ENCODE measurements around the gene SLC12A7. TPM values are rescaled to one million over a fixed set of nuclear protein-coding genes. Genes with fewer than 3 reads are reported as not detected.

Gene SLC12A7
- total and polyA plus RNA-seq, 9 of the 15 experiments (the other 6 are each of a cell fraction or from before 2014, with no cell fraction given), result 0.01 to 3.1 (median 0.56) TPM

DNA sequence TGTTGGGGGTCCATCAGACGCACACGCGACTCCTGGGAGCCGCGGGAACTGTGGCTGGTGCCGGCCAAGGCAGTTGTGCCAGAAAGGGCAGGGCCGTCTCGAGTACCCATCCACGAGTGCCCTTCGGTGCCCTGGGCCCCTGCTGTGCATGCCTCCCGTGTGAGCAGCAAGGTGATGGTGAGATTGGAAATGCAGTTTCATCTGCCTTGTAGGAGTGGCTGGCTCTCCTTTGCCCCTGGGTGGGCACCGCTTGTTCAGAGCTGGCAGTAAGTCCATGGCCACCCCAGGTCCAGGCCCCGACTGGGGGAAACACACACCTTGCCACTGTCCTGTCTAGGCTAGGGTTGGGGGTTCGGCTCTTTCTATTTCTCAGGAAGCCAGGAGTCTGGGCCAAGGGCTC, 97.5 kb downstream of the SLC12A7 start (continued):
- TF ChIP-seq, protein P1, sequence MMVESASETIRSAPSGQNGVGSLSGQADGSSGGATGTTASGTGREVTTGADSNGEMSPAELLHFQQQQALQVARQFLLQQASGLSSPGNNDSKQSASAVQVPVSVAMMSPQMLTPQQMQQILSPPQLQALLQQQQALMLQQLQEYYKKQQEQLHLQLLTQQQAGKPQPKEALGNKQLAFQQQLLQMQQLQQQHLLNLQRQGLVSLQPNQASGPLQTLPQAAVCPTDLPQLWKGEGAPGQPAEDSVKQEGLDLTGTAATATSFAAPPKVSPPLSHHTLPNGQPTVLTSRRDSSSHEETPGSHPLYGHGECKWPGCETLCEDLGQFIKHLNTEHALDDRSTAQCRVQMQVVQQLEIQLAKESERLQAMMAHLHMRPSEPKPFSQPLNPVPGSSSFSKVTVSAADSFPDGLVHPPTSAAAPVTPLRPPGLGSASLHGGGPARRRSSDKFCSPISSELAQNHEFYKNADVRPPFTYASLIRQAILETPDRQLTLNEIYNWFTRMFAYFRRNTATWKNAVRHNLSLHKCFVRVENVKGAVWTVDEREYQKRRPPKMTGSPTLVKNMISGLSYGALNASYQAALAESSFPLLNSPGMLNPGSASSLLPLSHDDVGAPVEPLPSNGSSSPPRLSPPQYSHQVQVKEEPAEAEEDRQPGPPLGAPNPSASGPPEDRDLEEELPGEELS (CRISPR knock-in tag; IDR thresholded peaks at IDR 0.05; ENCODE audit: borderline replicate concordance), result no peak
- no peak for TF ChIP-seq HMG20A (CRISPR knock-in tag; conservative IDR thresholded peaks at IDR 0.05)
- no peak for TF ChIP-seq ZNF239 (CRISPR knock-in tag; IDR thresholded peaks at IDR 0.05)

DNA sequence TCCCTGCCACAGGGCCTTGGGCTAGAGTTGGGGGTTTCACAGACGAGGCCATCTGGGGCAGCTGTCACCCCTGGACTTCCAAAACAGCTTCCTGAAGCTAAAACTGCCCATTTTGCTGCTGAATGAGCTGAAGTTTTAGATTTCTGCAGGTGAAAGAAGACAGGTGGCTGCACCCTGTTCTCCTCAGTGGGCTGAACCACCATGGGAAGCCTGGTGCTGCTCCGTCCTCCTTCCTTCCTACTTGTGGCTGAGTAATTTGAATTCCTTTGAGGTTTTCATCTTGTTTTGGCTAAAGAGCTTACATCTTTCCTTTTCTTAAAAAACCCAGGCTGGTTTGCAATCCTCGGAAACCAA, 97.9 kb downstream of the SLC12A7 start:
- no peak for FAIRE-seq
- ChIA-PET POLR2A (interaction anchor here (0.6 to 1.6 kb wide), 5 partner anchors 12 to 1010 kb away, joined by 3 to 4 read pairs (median 3); no protein-coding TSS in a partner anchor), CTCF (ENCODE audit: low intra/inter-chr PET ratio) (no interaction called here)
- H3K79me2 ChIP-seq (ENCODE audit: control insufficient read depth, insufficient read depth, low read length), result no peaks in the 10 kb centered on the region
- no peak overlapping the region for H3K4me2 ChIP-seq (ENCODE audit: insufficient read depth, low read length)
- H3K9me1 ChIP-seq (ENCODE audit: control insufficient read depth, insufficient read depth, low read length), result no peaks in the 10 kb centered on the region
- WGBS (ENCODE audit: insufficient coverage, low coverage, missing lambda C conversion rate), result 2% methylated on average over 3 of the region's 3 CpGs
- peaks cover 51% of the 10 kb centered on the region for H4K20me1 ChIP-seq (replicated peaks; ENCODE audit: control insufficient read depth, insufficient read depth, low read length)
- H3K9me3 ChIP-seq (replicated peaks; ENCODE audit: control insufficient read depth, insufficient read depth, low read depth, low read length), result no peaks in the 10 kb centered on the region
- no peak overlapping the region; a peak in 1 of 4 replicates for H3K9ac ChIP-seq (ENCODE audit: insufficient read depth in 1 of 2, low read depth in 2 of 2, low read length in 2 of 2)
- intact Hi-C loops (cut with micrococcal nuclease) (no loop called here), in situ Hi-C loops (cut with MboI) (no loop called here)
- H3K27ac ChIP-seq (ENCODE audit: extremely low read depth, low read depth, low read length), result no peak overlapping the region
- no peak overlapping the region for H3K4me3 ChIP-seq
- ATAC-seq, result no peak
- H3K36me3 ChIP-seq (ENCODE audit: control insufficient read depth, insufficient read depth, low read length), result no peaks in the 10 kb centered on the region
- BruUV-seq (replicated peaks), result no TSS peak
- H3K27me3 ChIP-seq (ENCODE audit: control insufficient read depth in 2 of 2, insufficient read depth in 2 of 2, low read length in 2 of 2), result peaks cover 57 to 97% of the 10 kb centered on the region in 2 experiments
- DNase-seq (ENCODE audit: extremely low read depth in 1 of 4, low spot score in 3 of 4), result no peak
- H3K4me1 ChIP-seq (replicated peaks in 1 of 2; ENCODE audit: control insufficient read depth in 2 of 2, insufficient read depth in 2 of 2, low read length in 2 of 2), result peaks cover 0 to 20% of the 10 kb centered on the region in 2 experiments; a peak in 2 of 5 replicates
- no peak overlapping the region for H2AFZ ChIP-seq (ENCODE audit: low read depth, low read length)
- TF ChIP-seq PRPF4 (IDR thresholded peaks at IDR 0.05; ENCODE audit: insufficient read depth, low read depth, low read length, poor library complexity, severe bottlenecking) (no peak), IFI16 (CRISPR knock-in tag; IDR thresholded peaks at IDR 0.05) (no peak), POLR3A (IDR thresholded peaks at IDR 0.05; ENCODE audit: borderline replicate concordance, extremely low read depth, insufficient read depth, insufficient read length) (no peak), PRMT5 (CRISPR knock-in tag; IDR thresholded peaks at IDR 0.05) (no peak), TAF9B (IDR thresholded peaks at IDR 0.05; ENCODE audit: partially characterized antibody) (no peak), COPS2 (conservative IDR thresholded peaks at IDR 0.05) (no peak), RCOR1 (IDR thresholded peaks at IDR 0.05; ENCODE audit: borderline replicate concordance in 1 of 2, low read depth in 2 of 2, low read length in 2 of 2) (no peak), TCF7 (IDR thresholded peaks at IDR 0.05; ENCODE audit: borderline replicate concordance) (no peak), ZC3H4 (CRISPR knock-in tag; IDR thresholded peaks at IDR 0.05; ENCODE audit: borderline replicate concordance) (no peak), ZNF197 (CRISPR knock-in tag; IDR thresholded peaks at IDR 0.05; ENCODE audit: low read depth) (no peak), RBBP5 (IDR thresholded peaks at IDR 0.05; ENCODE audit: borderline replicate concordance, insufficient read depth, low read length, poor library complexity, severe bottlenecking) (no peak), ZNF23 (CRISPR knock-in tag; IDR thresholded peaks at IDR 0.05) (no peak), CSDE1 (IDR thresholded peaks at IDR 0.05) (no peak)
- TF ChIP-seq, protein P2, sequence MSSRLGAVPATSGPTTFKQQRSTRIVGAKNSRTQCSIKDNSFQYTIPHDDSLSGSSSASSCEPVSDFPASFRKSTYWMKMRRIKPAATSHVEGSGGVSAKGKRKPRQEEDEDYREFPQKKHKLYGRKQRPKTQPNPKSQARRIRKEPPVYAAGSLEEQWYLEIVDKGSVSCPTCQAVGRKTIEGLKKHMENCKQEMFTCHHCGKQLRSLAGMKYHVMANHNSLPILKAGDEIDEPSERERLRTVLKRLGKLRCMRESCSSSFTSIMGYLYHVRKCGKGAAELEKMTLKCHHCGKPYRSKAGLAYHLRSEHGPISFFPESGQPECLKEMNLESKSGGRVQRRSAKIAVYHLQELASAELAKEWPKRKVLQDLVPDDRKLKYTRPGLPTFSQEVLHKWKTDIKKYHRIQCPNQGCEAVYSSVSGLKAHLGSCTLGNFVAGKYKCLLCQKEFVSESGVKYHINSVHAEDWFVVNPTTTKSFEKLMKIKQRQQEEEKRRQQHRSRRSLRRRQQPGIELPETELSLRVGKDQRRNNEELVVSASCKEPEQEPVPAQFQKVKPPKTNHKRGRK (tag; IDR thresholded peaks at IDR 0.05), result no peak
- TF ChIP-seq, protein P3, sequence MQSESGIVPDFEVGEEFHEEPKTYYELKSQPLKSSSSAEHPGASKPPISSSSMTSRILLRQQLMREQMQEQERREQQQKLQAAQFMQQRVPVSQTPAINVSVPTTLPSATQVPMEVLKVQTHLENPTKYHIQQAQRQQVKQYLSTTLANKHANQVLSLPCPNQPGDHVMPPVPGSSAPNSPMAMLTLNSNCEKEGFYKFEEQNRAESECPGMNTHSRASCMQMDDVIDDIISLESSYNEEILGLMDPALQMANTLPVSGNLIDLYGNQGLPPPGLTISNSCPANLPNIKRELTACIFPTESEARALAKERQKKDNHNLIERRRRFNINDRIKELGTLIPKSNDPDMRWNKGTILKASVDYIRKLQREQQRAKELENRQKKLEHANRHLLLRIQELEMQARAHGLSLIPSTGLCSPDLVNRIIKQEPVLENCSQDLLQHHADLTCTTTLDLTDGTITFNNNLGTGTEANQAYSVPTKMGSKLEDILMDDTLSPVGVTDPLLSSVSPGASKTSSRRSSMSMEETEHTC (IDR thresholded peaks at IDR 0.05), result no peak

Measured in K562 (cell line).